HG02588 (cell line): ENCODE data around the gene CTDP1.

Experiments used
- ATAC-seq: cut with Tn5 transposase; IDR thresholded peaks from one replicate; pipeline ENCODE4 v1.9.1; 2021; ENCODE audit warnings: mild to moderate bottlenecking, moderate library complexity; ENCODE audit not compliant: unreplicated experiment

CTDP1 gene

GRCh38 chr18:79679552-79680099 is at the start of gene CTDP1:
Gene CTDP1 (plus strand): TSS chr18:79679803. CDS start chr18:79679948, 145 bp downstream.
- ATAC-seq: peak; percentile 64

GRCh38 chr18:79630281-79631095 is 49.1 kb upstream of the CTDP1 start:
- ATAC-seq: no peak

GRCh38 chr18:79631096-79631507 is 48.5 kb upstream of the CTDP1 start:
- no peak for ATAC-seq

- no peak for ATAC-seq
Observed at GRCh38 chr18:79631761-79632446, 47.7 kb upstream of the CTDP1 start.

GRCh38 chr18:79632765-79633164 is 46.8 kb upstream of the CTDP1 start:
- ATAC-seq: no peak

- ATAC-seq: no peak
Observed at GRCh38 chr18:79634186-79634585, 45.4 kb upstream of the CTDP1 start.

GRCh38 chr18:79634593-79635426 is 44.8 kb upstream of the CTDP1 start:
- ATAC-seq: no peak

GRCh38 chr18:79635427-79635726 is 44.2 kb upstream of the CTDP1 start:
- no peak for ATAC-seq

GRCh38 chr18:79637181-79637920 is 42.3 kb upstream of the CTDP1 start:
- no peak for ATAC-seq

- ATAC-seq: no peak
Observed at GRCh38 chr18:79637921-79638909, 41.4 kb upstream of the CTDP1 start.

GRCh38 chr18:79639072-79639829 is 40.4 kb upstream of the CTDP1 start:
- no peak for ATAC-seq

GRCh38 chr18:79640064-79640672 is 39.4 kb upstream of the CTDP1 start:
- ATAC-seq: no peak

GRCh38 chr18:79640875-79641274 is 38.7 kb upstream of the CTDP1 start:
- ATAC-seq: no peak

GRCh38 chr18:79641722-79642497 is 37.7 kb upstream of the CTDP1 start:
- ATAC-seq: no peak

GRCh38 chr18:79642626-79643025 is 37.0 kb upstream of the CTDP1 start:
- ATAC-seq: no peak

GRCh38 chr18:79643054-79643984 is 36.3 kb upstream of the CTDP1 start:
- ATAC-seq: no peak
